Glutamatergic neuron (in vitro differentiated cells): ENCODE measurements around the gene ANO10. TPM values are rescaled to one million over a fixed set of nuclear protein-coding genes. Genes with fewer than 3 reads are reported as not detected.
"Not testable (repeated sequence)": the region's sequence is repeated elsewhere in the genome, so short reads cannot be mapped to it uniquely, and the experiment has no call there.

Experiments used
- DNase-seq: peaks from one replicate; pipeline ENCODE4 v3.0.0; 2022
- H3K27ac Mint-ChIP-seq: one replicate; pipeline ENCODE4 v1.8.0; 2020; ENCODE audit warnings: mild to moderate bottlenecking, mixed read lengths, inconsistent platforms; ENCODE audit not compliant: unreplicated experiment
- H3K27me3 Mint-ChIP-seq: one replicate; pipeline ENCODE4 v1.8.0; 2020; ENCODE audit warnings: mild to moderate bottlenecking, moderate library complexity, mixed read lengths, inconsistent platforms; ENCODE audit not compliant: unreplicated experiment
- H3K36me3 Mint-ChIP-seq: one replicate; pipeline ENCODE4 v1.8.0; 2020; ENCODE audit warnings: mild to moderate bottlenecking, mixed read lengths, inconsistent platforms; ENCODE audit not compliant: unreplicated experiment
- H3K4me1 Mint-ChIP-seq: one replicate; pipeline ENCODE4 v1.8.0; 2020; ENCODE audit warnings: mild to moderate bottlenecking, low read depth, mixed read lengths, inconsistent platforms; ENCODE audit not compliant: unreplicated experiment
- H3K4me3 Mint-ChIP-seq: one replicate; pipeline ENCODE4 v1.8.0; 2020; ENCODE audit warnings: mild to moderate bottlenecking, mixed read lengths, inconsistent platforms; ENCODE audit not compliant: unreplicated experiment
- H3K9me3 Mint-ChIP-seq: one replicate; pipeline ENCODE4 v1.8.0; 2020; ENCODE audit warnings: mild to moderate bottlenecking, moderate library complexity, mixed read lengths, inconsistent platforms; ENCODE audit not compliant: unreplicated experiment
- CTCF ChIP-seq: fragments of 200-600 bp; sonication (generic); IDR thresholded peaks from one replicate; pipeline ENCODE4 v1.5.0; 2021; ENCODE audit not compliant: partially characterized antibody, unreplicated experiment
- total RNA-seq: library from RNA; stranded (reverse); fragmentation: NEBNext Ultra II Directional; extraction: Animal tissue kit (Norgen Biotek cat#: 25700); gene quantifications from one replicate; pipeline ENCODE4 v1.2.1, GENCODE V29; 2021; ENCODE audit not compliant: unreplicated experiment

Gene ANO10
- total RNA-seq, 1 donor from 2014 or later = 44.9 TPM

GRCh38 chr3:43544277-43544676 is 77.5 kb downstream of the ANO10 start:
- not testable (repeated sequence) for H3K27ac Mint-ChIP-seq, H3K27me3 Mint-ChIP-seq, DNase-seq, H3K9me3 Mint-ChIP-seq, H3K4me3 Mint-ChIP-seq, H3K4me1 Mint-ChIP-seq, H3K36me3 Mint-ChIP-seq
- peak; percentile 72 for TF ChIP-seq CTCF

GRCh38 chr3:43542328-43543043 is 79.3 kb downstream of the ANO10 start:
- peaks cover under 1% of the 10 kb centered on the region for H3K27me3 Mint-ChIP-seq
- no peak overlapping the region for H3K27ac Mint-ChIP-seq
- no peak for TF ChIP-seq CTCF
- DNase-seq = no peak
- H3K36me3 Mint-ChIP-seq = no peaks in the 10 kb centered on the region
- no peak overlapping the region for H3K4me3 Mint-ChIP-seq
- peaks cover 18% of the 10 kb centered on the region for H3K4me1 Mint-ChIP-seq
- peaks cover 2% of the 10 kb centered on the region for H3K9me3 Mint-ChIP-seq

- no peak overlapping the region for H3K27ac Mint-ChIP-seq
- no peak for TF ChIP-seq CTCF
- peaks cover 27% of the 10 kb centered on the region for H3K4me1 Mint-ChIP-seq
- peaks cover 5% of the 10 kb centered on the region for H3K27me3 Mint-ChIP-seq
- H3K9me3 Mint-ChIP-seq = peaks cover 6% of the 10 kb centered on the region
- no peak overlapping the region for H3K4me3 Mint-ChIP-seq
- no peaks in the 10 kb centered on the region for H3K36me3 Mint-ChIP-seq
- no peak for DNase-seq
Observed at GRCh38 chr3:43540624-43541023, 81.2 kb downstream of the ANO10 start.

GRCh38 chr3:43539321-43539720 is 82.5 kb downstream of the ANO10 start:
- Mint-ChIP-seq H3K36me3 (no peaks in the 10 kb centered on the region), H3K4me3 (peak overlapping the region; percentile 10), H3K27me3 (peaks cover 5% of the 10 kb centered on the region), H3K9me3 (peaks cover 6% of the 10 kb centered on the region), H3K4me1 (peaks cover 30% of the 10 kb centered on the region), H3K27ac (no peak overlapping the region)
- no peak for TF ChIP-seq CTCF
- DNase-seq = peak; percentile 22

- H3K27ac Mint-ChIP-seq = peak overlapping the region; percentile 91
Observed at GRCh38 chr3:43537225-43537624, 84.6 kb downstream of the ANO10 start.

More at GRCh38 chr3:43537225-43537624, 84.6 kb downstream of the ANO10 start:
- no peak for TF ChIP-seq CTCF
- DNase-seq = peak; percentile 47
- H3K4me1 Mint-ChIP-seq = peaks cover 32% of the 10 kb centered on the region
- no peaks in the 10 kb centered on the region for H3K36me3 Mint-ChIP-seq
- H3K27me3 Mint-ChIP-seq = peaks cover 5% of the 10 kb centered on the region
- H3K4me3 Mint-ChIP-seq = peak overlapping the region; percentile 58
- H3K9me3 Mint-ChIP-seq = peaks cover 6% of the 10 kb centered on the region
